GM19463 (cell line): ENCODE data around the gene DDX4.

Experiments used
- ATAC-seq: cut with Tn5 transposase; IDR thresholded peaks from one replicate; pipeline ENCODE4 v1.9.1; 2021; ENCODE audit warnings: mild to moderate bottlenecking, moderate library complexity; ENCODE audit not compliant: unreplicated experiment

Gene DDX4

GRCh38 chr5:55864606-55865541 is 127.0 kb downstream of the DDX4 start:
- ATAC-seq, result no peak

- ATAC-seq, result no peak
Observed at GRCh38 chr5:55865831-55866230, 128.0 kb downstream of the DDX4 start.

- no peak for ATAC-seq
Observed at GRCh38 chr5:55866485-55866884, 128.6 kb downstream of the DDX4 start.
